NB4 (cell line): Measurements from ENCODE around the gene PLOD2.

Experiments used
- DNase-seq: peaks from one replicate; pipeline ENCODE4 v3.0.0; 2010; ENCODE audit warnings: low read depth
- H3K4me3 ChIP-seq: one replicate; pipeline ENCODE4 v1.5.1; 2011; ENCODE audit warnings: mild to moderate bottlenecking, low read depth, low read length, moderate library complexity
- CTCF ChIP-seq: IDR thresholded peaks from one replicate; pipeline ENCODE4 v1.5.1; 2012; ENCODE audit warnings: low read depth, low read length
- MAX ChIP-seq: IDR thresholded peaks from 2 replicates; pipeline ENCODE4 v1.6.1; 2011; ENCODE audit warnings: low read depth, low read length
- MYC ChIP-seq: IDR thresholded peaks from 2 replicates; pipeline ENCODE4 v1.6.1; 2011; ENCODE audit warnings: low read depth, low read length
- POLR2A ChIP-seq: IDR thresholded peaks from 2 replicates; pipeline ENCODE4 v1.6.1; 2011; ENCODE audit warnings: mild to moderate bottlenecking; ENCODE audit not compliant: insufficient read length; ENCODE audit errors: extremely low read depth

Gene PLOD2

GRCh38 chr3:146020969-146021368 lies 140.0 kb downstream of the PLOD2 start:
- TF ChIP-seq MYC (no peak), CTCF (no peak), POLR2A (no peak), MAX (no peak)
- H3K4me3 ChIP-seq: no peak overlapping the region
- peak; percentile 1 for DNase-seq

GRCh38 chr3:146019508-146019907 lies 141.5 kb downstream of the PLOD2 start:
- H3K4me3 ChIP-seq: no peak overlapping the region
- TF ChIP-seq CTCF (no peak), MAX (no peak), MYC (no peak), POLR2A (no peak)
- no peak for DNase-seq
